ENCODE results near the gene DPEP3.

Gene DPEP3

GRCh38 chr16:67927131-67927941 lies 53.0 kb downstream of the DPEP3 start:
- no peak for DNase-seq (ENCODE audit: low read depth in 1 of 2, low spot score in 1 of 2)
- in situ Hi-C loops (cut with HindIII; ENCODE audit: low pct_unique_long_range_greater_than_20kb, low sequenced_read_pairs) = no loop called here

GRCh38 chr16:67926181-67926750 lies 54.0 kb downstream of the DPEP3 start:
- in situ Hi-C loops (cut with HindIII; ENCODE audit: low pct_unique_long_range_greater_than_20kb, low sequenced_read_pairs) = no loop called here
- DNase-seq (ENCODE audit: low read depth in 1 of 2, low spot score in 1 of 2) = peak; percentile 66 to 76
- no peak for TF ChIP-seq JUND (IDR thresholded peaks at IDR 0.05; ENCODE audit: low read depth)

More at GRCh38 chr16:67927131-67927941, 53.0 kb downstream of the DPEP3 start:
- no peak for TF ChIP-seq JUND (IDR thresholded peaks at IDR 0.05; ENCODE audit: low read depth)

Data from T47D (cell line).